Activated T-cell treated with anti-CD3 and anti-CD28 coated beads for 48 hours (primary cell): ENCODE data around the gene HMCN2.

Source experiments
- DNase-seq: peaks from one replicate; pipeline ENCODE4 v3.0.0-alpha.2; 2020; ENCODE audit warnings: low read depth

HMCN2 gene

DNA sequence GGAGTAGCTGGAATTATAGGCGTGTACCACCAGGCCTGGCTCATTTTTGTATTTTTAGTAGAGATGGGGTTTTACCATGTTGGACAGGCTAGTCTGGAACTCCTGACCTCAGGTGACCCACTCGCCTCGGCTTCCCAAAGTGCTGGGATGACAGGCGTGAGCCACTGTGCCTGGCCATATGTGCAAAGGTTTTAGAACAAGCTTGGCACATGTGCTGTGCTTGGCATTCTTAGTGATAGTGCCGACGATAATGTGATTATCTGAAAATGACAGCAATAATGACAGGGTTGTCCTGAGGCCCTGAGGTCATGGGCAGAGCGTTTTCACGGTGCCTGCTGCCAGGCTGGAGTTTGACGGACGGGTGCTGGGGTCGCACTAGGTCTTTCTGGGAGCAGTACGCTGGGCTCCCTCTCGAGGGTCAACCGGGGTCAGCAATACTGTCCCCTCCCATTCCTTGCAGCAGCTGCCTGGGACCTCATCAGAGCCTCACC is 42.6 kb downstream of the HMCN2 start:
- DNase-seq = no peak

DNA sequence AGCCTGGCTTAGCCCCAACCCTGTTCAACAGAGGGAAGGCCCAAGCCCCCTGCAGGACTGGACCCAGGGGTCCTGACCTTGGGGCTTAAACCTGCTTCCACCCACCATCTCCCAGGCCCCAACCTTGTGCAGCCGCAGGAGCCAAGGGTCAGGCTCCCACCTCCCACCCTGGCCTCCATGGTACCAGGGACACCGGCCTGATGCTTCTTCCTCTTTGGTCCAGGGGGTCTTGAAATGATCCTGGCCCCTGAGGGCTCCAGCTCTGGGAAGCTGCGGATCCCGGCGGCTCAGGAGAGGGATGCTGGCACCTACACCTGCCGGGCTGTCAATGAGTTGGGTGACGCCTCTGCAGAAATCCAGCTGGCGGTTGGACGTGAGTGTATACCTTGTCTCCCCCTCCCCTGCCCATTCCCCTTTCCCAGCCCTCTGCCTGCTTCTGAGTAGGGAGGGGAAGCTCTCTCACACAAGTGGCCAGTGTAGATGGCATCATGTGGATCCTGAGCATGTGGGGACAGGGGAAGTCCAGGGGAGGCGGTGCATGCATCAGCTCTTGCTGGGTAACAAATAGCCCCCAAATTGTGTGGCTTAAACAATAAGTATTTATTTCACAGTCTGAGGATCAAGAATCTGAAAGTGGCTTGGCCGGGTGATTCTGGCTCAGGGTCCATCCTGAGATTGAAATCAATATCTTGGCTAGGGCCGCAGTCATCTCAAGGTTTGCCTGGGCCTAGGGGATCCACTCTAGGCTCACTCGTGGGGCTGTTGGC is 44.3 kb downstream of the HMCN2 start:
- no peak for DNase-seq

DNA sequence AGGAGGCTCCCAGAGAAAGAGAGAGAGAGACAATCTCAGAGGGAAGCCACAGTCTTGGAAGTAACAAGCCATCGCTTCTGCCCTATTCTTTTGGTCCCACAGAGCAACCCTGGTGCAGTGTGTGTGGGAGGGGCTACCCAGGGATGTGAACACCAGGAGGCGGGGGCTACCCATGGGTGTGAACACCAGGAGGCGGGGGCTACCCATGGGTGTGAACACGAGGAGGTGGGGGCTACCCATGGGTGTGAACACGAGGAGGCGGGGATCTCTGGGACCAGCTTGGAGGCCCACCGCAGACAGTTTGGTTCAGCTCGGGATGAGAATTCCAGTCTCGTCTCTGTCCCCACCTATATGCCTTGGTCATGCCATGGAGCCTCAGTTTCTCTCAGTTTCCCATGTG is 44.9 kb downstream of the HMCN2 start:
- DNase-seq = no peak

DNA sequence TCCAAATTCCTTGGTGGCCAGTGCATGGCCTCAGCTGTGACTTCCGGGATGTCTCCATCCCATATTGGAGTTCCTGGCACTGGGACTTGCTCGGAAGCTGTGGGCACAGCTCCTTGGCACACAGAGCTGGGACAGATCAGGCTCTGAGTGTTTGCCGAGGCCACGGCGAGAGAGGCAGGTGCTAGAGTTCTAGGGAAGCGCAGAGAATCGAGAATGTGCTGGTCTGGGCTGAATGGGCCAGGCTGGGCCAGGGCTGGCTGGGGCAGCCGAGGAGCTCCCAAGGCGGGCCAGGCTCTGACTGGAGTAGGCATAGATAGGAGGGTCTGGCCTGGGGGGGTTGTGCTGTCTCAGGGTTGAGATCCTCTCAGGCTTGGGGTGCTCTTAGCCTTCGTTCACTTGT is 45.4 kb downstream of the HMCN2 start:
- no peak for DNase-seq

DNA sequence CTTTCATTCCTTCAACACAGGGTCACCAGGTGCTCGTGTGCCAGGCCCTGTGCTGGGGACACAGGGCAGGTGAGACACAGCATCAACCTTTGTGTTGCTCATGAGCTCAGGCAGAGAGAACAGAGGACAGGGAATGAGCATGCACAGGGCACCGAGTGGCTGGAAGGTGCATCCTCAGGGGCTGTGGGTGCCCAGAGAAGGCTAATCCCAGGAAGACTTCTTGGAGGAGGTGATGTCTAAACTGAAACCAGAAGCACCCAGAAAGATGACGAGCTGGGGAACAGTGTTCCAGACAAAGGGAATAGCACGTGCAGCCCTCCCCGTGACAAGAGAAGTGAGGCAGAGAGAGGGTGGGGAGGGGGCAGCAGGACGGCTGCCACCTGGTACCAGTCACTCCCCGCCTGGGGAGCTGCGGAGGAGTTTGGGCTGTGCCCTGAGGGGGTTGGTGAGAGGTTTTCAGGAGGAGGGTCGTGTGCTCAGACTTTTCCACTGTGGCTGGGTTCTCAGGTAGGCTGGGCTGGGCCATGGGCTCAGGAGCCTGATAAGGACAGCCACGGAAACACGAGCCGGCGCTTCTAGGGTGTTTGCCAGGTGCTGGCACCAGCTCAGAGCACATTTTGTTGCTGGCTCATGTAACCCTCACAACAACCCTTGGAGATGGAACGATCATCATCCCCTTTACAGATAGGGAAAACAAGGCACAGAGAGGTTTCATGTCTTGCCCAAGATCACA is 46.0 kb downstream of the HMCN2 start:
- DNase-seq = no peak

DNA sequence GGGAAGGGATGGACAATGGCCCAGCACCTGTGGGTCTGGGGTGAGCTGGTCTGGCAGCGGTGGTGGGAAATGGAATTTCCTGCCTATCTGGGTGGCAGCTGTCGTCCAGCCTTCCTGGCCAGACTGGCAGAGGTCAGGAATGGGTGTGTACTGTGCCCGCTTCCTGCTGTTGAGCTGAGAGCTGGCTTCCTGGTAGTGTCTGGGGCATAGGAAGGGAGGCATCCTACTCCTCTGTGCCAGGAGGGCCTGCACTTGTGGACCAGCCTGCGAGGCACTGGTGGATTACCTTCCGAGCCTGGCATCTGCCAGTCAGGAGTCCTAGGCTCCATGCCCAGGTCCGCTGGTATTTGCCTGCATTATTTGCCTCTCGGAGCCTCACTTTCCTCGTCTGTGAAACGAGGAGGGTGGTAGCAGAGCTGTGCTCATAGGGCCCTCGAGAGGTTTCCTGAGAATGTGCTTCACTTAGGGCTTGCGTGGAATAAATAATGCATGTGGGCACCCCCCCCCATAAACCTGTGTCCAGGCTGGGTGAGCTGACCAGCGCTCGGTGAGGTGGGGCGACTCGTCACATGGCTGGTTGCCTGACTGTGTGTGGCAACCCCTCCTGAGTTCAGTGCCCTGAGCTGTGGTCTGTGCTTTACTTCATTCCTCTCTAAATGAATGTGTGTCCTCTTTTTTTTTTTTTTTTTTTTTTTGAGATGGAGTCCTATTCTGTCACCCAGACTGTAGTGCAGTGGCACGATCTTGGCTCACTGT is 47.7 kb downstream of the HMCN2 start:
- no peak for DNase-seq

DNA sequence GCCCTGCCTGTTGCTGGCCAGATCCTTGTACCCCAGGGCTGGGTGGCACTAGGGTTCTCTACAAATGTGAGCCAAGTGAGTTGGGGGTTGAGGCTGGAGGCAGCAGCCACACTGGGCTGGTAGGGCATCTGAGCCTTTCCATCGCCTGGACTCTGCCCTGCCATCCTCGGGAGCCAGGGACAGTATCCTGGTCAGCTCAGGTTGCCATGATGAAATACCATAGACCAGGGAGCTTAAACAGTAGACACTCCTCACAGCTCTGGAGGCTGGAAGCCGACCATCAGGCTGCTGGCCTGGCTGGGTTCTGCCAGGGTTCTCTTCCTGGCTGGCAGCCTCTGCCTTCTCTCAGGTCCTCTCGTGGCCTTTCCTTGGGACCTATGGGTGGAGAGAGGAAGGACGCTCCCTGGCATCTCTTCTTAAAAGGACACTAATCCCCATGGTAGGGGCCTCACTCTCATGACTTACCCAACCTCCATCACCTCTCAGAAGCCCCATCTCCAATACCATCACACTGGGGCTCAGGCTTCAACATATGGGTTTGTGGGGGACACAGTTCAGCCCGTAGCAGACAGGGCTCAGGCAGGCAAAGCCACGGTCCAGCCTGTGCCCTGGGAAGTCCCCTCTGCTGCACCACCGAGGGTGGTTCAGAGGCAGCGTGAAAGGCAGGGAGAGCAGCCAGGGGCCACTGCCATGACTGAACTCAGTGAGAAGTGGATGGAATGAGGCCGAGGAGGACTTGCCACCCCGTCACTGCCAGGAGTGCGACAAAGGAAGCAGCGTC is 50.1 kb downstream of the HMCN2 start:
- DNase-seq = no peak

DNA sequence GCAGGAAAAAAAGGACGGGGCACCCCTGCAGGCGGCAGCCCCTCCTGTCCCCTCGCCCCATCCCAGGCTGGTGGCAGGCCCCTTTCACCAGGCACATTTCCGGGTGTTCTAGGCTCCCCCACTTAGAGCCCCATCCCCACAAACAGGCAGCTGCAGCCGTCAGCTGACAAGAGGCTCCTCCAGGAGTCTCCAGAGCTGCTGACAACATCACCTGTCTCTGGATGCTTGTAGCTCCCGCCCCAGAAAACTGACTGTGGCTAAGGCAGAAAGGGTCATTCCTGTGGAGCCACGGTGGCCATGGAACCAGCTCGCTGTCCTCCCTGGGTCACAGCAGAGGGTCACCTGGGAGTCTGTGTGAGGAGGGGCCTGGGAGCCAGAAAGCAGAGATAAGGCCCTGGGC is 50.9 kb downstream of the HMCN2 start:
- no peak for DNase-seq

DNA sequence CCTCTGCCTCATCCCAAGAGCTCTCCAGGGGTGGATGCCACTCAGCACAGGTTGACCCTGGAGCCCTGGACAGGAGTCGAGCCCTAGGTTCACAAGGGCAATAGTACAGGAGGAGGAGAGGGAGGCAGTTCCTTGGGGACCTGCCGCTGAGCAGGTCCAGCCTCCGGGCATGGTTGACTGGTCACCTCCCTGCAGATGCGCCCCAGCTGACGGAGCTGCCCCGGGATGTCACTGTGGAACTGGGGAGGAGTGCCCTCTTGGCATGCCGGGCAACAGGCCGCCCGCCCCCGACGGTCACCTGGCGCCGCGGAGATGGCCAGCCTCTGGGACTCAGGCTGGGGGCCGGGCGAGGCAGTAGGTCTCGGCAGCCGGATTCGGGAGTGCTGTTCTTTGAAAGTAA is 53.7 kb downstream of the HMCN2 start:
- DNase-seq = no peak

DNA sequence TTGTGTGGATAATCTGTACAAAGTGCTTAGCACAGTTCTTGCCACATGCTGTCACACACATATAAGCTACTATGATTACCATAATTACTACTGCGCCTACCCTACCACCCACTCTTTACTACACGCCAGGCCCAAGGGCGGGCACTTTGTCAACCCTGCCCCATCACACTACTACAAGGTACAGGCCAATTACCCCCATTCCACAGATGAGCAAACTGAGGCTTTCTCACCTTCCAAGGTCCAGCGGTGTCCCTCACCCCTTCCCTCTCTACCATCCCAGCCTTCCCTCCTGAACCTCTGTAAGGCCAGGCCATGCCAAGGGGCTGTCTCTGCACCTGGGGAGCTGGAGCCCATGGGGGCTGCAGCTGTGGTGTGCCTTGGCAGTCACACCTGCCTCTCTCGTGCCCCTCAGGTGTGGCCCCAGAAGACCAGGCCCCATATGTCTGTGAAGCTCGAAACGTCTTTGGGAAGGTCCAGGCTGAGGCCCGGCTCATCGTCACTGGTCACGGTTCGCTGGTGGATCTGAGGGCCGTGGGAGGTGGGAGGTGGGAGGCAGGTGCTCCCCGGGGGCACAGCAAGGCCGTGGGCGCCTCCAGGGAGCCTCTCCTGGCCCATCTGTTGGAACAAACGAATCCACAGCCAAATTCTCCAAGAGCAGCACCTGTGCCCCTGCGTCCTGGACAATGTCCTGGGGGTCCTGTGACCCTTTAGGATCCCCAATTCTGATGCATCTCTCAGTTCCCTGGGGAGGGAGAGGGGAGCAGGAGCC is 54.6 kb downstream of the HMCN2 start:
- DNase-seq = no peak

DNA sequence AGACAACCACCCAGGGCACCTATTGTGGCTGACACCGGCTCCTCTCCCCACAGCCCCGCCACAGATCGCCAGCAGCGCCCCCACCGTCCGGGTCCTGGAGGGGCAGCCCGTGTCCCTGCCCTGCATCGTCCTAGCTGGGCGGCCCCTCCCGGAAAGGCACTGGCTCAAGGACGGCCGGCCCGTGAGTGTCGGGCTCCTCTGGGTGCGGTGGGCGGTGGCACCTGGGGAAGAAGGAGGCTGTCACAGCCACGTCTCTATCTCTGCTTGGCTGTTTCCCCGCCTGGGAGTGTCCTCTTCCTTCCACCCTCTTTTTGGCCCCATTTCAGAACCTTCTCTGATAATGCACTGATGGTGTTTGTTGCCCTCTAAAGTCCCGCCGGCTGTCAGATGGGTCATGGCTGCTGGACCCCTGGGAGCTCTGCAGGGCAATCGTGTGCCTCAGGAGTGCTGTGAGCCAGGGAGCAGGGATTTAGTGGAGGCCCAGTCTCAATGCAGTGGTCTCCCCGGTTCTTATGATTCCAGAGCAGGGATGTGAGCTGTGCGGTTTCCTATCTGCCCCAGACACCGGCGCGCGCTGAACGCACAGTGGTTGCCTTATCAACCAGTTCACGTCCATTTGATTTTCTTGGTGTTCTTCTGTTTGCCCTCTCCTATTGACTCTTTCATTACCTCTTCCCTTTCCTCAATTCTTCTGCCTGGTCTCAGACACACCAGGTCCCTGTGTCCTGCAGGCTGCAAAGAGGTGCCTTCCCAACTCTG is 55.3 kb downstream of the HMCN2 start:
- DNase-seq = no peak

DNA sequence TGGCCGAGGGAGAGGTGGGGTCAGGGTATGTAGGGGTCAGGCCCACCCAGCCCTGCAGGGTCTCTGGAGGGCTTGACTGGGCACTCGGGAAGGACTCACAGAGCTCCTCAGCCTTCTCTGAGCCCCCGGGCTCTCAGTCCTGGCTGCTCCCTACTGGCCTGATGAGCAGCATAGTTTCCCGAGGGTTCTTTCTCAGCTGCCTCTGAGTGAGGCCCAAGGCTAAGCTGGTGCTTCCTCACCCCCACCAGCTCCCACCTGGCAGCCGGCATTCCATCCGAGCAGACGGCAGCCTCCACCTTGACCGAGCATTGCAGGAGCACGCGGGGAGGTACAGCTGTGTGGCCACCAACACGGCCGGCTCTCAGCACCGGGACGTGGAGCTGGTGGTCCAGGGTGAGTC is 56.0 kb downstream of the HMCN2 start:
- no peak for DNase-seq

DNA sequence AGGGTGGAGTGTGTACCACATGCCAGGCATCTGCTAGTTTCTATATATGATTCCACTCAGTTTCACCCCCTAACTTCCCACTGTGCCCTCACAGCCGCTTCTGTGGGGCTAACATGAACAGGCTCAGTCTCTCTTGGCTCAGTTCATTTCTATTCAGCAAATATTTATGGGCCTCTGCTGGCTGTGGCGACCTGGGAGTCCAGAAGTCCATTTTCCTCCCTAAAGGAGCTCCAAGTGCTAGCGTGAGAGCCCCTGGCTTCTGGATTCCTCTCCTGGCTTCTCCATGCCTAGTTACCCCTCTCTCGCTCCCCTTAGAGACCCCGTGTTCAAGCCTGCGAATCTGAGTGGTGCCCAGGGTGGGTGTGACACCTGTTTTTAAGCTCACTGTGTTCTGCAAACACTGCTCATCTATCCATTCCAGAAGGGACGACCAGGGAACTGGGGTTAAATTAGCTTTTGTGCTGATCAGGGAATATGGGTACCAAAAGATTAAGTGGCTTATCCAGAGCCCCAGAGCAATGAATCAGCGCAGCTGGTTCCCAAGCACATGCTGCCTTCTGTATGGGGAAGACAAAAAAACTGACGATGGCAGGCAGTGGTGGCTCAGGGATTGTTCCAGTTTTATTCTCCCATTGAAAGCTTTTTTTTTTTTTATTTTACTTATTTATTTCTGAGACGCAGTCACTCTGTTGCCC is 57.6 kb downstream of the HMCN2 start:
- DNase-seq = no peak

DNA sequence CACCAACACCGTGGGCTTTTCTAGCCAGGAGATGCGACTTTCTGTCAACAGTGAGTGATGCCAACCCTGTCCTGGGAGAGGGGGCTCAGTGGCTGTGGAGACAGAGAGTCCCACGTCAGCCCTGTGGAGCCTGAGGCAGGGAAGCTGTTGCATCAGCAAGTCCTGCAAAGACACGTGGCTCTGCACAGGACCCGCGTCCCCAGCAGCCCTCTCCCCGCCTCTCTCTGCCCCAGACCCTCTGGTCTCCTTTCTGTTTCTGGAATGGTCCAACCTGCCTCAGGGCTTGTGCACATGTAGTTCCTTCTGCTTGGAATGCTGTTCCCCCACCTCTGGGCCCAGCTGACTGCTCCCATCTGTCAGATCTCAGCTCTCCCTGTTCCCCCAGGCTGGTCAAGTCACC is 60.4 kb downstream of the HMCN2 start:
- no peak for DNase-seq

DNA sequence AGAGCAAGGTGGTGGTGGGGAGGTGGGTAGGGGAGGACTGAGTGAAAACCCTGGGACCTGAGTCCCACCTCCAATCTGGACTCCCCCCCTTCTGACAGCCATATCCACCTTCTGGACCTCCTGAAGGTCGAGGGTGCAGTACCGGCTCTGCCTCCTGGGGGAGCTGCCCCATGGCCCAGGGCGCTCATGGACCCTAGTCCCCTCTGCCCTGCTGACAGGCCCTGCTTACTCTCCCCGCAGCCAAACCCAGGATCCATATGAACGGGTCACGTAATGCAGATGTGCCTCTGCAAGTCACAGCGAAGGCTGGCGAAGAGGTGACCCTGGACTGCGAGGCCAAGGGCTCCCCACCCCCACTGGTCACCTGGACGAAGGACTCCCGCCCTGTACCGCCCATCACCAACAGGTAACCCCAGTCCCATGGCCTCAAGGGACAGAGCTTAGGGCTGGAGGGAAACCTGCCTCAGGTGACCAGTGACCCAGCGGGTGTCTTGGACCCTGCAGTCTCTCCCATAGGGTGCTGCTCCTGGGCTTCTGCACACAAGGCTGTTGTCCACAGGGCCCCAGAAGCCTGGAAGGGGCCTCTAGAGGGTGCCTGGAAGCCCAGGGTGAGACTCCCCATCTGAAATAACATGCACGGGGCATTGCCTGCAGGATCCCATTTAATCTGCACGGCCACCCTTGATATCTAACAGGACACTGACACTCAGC is 61.7 kb downstream of the HMCN2 start:
- DNase-seq = no peak

DNA sequence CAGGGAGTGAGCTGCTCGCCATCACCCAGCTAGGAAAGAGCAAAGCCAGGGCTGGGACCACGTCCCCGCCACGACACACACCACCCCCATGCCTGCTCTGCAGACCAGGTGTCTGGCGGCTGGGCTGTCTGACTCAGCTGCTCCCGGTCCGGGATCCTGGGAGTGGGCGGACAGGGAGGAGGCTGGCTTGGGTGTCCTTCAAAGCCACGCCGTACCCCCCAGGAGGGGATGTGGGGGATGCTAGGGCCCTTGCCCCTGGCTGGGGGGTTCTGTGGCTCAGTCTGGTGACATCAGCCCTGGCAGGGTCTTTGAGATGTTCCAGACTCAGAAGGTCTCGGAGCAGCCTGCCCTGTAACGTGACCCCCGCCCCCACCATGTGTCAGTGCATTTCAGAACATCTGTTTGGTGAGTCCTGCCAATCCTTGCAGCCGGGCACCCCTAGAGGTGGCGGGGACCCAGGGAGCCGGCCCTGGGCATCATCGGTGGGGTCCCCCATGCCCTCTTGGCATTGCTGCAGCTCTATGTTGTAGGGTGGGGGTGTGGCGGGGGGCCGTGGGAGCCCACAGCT is 62.3 kb downstream of the HMCN2 start:
- DNase-seq = no peak

DNA sequence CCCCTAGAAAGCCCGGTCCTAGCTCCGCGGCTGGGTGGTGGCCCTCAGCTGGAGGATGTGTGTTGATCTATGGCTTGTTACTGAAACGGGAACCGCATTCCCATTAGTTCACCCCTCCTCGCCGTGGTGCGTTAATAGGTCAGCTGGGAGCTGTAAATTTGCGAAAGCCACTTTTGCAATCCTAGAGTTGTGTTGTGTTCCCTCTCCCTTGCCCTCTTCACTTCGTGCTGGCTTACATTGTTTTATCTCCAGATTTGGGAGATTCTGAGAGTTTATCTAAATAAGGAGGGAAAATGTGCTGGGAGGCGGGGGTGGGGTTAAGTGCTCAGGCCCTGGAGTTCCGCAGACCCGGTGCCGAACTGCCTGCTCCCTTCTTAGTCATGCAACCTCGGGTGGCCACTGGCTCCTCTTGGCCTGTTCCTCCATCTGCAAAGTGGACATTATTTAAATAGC is 62.8 kb downstream of the HMCN2 start:
- DNase-seq = no peak

DNA sequence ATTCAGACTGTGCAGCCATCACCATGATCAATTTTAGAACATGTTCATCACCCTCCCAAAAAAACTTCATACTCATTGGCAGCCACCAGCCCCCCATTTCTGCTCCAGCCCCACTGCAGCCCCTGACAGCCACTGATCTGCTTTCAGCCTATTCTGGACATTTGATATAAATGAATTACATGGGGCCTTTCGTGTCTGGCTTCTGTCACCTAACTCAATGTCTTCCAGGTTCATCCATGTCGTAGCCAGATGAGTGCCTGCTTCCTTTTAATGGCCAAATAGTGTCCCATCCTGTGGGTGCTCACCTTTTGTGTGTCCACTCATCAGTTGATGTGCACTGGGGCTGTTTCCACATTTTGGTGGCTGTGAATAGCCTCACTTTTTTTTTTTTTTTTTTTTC is 63.5 kb downstream of the HMCN2 start:
- DNase-seq = no peak
